ENCODE measurements around the gene LMNTD1. TPM values are rescaled to one million over a fixed set of nuclear protein-coding genes. Genes with fewer than 3 reads are reported as not detected.
"Not testable (repeated sequence)": the region's sequence is repeated elsewhere in the genome, so short reads cannot be mapped to it uniquely, and the experiment has no call there.

LMNTD1 gene

GRCh38 chr12:25433581-25434325 is 119.3 kb downstream of the LMNTD1 start:
- no peak overlapping the region for H4K5ac ChIP-seq (ENCODE audit: low read length)
- no peak overlapping the region for H3K4ac ChIP-seq (ENCODE audit: low read depth, low read length)
- H3K9ac ChIP-seq (ENCODE audit: low read length) = no peak overlapping the region
- H3K27ac ChIP-seq (ENCODE audit: low read depth, low read length) = no peak overlapping the region
- no peaks in the 10 kb centered on the region for H3K27me3 ChIP-seq (ENCODE audit: insufficient read depth, low read length, poor library complexity)
- H3K23ac ChIP-seq (ENCODE audit: low read length) = no peak overlapping the region
- DNase-seq = peak; percentile 60
- H2AK5ac ChIP-seq (ENCODE audit: low read length) = no peak overlapping the region
- no peaks in the 10 kb centered on the region for H3K79me1 ChIP-seq (ENCODE audit: low read length)
- no CpG with 5 or more reads among the region's 3 CpGs for WGBS (ENCODE audit: extremely low coverage, insufficient coverage, low lambda C conversion rate)
- H3K4me2 ChIP-seq (ENCODE audit: low read length) = no peak overlapping the region
- H2BK15ac ChIP-seq (replicated peaks; ENCODE audit: low read depth) = peak overlapping the region; percentile 36
- H3K36me3 ChIP-seq (ENCODE audit: control insufficient read depth, insufficient read depth, low read length) = no peaks in the 10 kb centered on the region
- H3K56ac ChIP-seq (ENCODE audit: low read length) = no peak overlapping the region
- H2BK120ac ChIP-seq (ENCODE audit: low read depth, low read length) = no peak overlapping the region
- H2BK5ac ChIP-seq (ENCODE audit: low read length) = no peak overlapping the region
- H4K8ac ChIP-seq (ENCODE audit: low read depth, low read length) = no peak overlapping the region
- H3K18ac ChIP-seq (ENCODE audit: low read length) = peak overlapping the region; percentile 51
- no peaks in the 10 kb centered on the region for H3K79me2 ChIP-seq (ENCODE audit: control insufficient read depth, insufficient read depth, low read length)
- H3K4me1 ChIP-seq (ENCODE audit: control insufficient read depth, low read depth, low read length) = no peaks in the 10 kb centered on the region
- no peak overlapping the region for H3K4me3 ChIP-seq (ENCODE audit: low read length)

- H3K4me3 ChIP-seq (ENCODE audit: low read length) = no peak overlapping the region
- no peak overlapping the region for H4K5ac ChIP-seq (ENCODE audit: low read length)
- no peaks in the 10 kb centered on the region for H3K27me3 ChIP-seq (ENCODE audit: insufficient read depth, low read length, poor library complexity)
- H3K4ac ChIP-seq (ENCODE audit: low read depth, low read length) = no peak overlapping the region
- no peak for DNase-seq
- no peak overlapping the region for H4K8ac ChIP-seq (ENCODE audit: low read depth, low read length)
- H3K27ac ChIP-seq (ENCODE audit: low read depth, low read length) = no peak overlapping the region
- no peak overlapping the region for H3K9ac ChIP-seq (ENCODE audit: low read length)
- no peak overlapping the region for H3K23ac ChIP-seq (ENCODE audit: low read length)
- H3K79me1 ChIP-seq (ENCODE audit: low read length) = no peaks in the 10 kb centered on the region
- no peak overlapping the region for H2BK5ac ChIP-seq (ENCODE audit: low read length)
- no peaks in the 10 kb centered on the region for H3K4me1 ChIP-seq (ENCODE audit: control insufficient read depth, low read depth, low read length)
- no peaks in the 10 kb centered on the region for H3K79me2 ChIP-seq (ENCODE audit: control insufficient read depth, insufficient read depth, low read length)
- H2BK120ac ChIP-seq (ENCODE audit: low read depth, low read length) = no peak overlapping the region
- H3K4me2 ChIP-seq (ENCODE audit: low read length) = no peak overlapping the region
- no peak overlapping the region for H3K18ac ChIP-seq (ENCODE audit: low read length)
- no peak overlapping the region for H2AK5ac ChIP-seq (ENCODE audit: low read length)
- H3K36me3 ChIP-seq (ENCODE audit: control insufficient read depth, insufficient read depth, low read length) = no peaks in the 10 kb centered on the region
- peak overlapping the region; percentile 36 for H2BK15ac ChIP-seq (replicated peaks; ENCODE audit: low read depth)
- H3K56ac ChIP-seq (ENCODE audit: low read length) = no peak overlapping the region
These were observed 120.1 kb downstream of the LMNTD1 start for GRCh38 chr12:25433024-25433423.

- DNase-seq = peak; percentile 57
- Histone ChIP-seq H3K4me1 (ENCODE audit: control insufficient read depth, low read depth, low read length) (no peaks in the 10 kb centered on the region), H2BK120ac (ENCODE audit: low read depth, low read length) (no peak overlapping the region), H2BK5ac (ENCODE audit: low read length) (no peak overlapping the region), H3K79me1 (ENCODE audit: low read length) (no peaks in the 10 kb centered on the region), H2AK5ac (ENCODE audit: low read length) (no peak overlapping the region), H2BK15ac (replicated peaks; ENCODE audit: low read depth) (no peak overlapping the region), H3K4ac (ENCODE audit: low read depth, low read length) (no peak overlapping the region), H3K9ac (ENCODE audit: low read length) (no peak overlapping the region), H3K4me3 (ENCODE audit: low read length) (no peak overlapping the region), H3K4me2 (ENCODE audit: low read length) (no peak overlapping the region), H3K18ac (ENCODE audit: low read length) (no peak overlapping the region), H3K56ac (ENCODE audit: low read length) (no peak overlapping the region), H3K27me3 (ENCODE audit: insufficient read depth, low read length, poor library complexity) (no peaks in the 10 kb centered on the region), H4K5ac (ENCODE audit: low read length) (no peak overlapping the region), H3K23ac (ENCODE audit: low read length) (no peak overlapping the region), H3K36me3 (ENCODE audit: control insufficient read depth, insufficient read depth, low read length) (no peaks in the 10 kb centered on the region), H3K79me2 (ENCODE audit: control insufficient read depth, insufficient read depth, low read length) (no peaks in the 10 kb centered on the region), H4K8ac (ENCODE audit: low read depth, low read length) (no peak overlapping the region), H3K27ac (ENCODE audit: low read depth, low read length) (no peak overlapping the region)
- WGBS (ENCODE audit: extremely low coverage, insufficient coverage, low lambda C conversion rate) = no CpG with 5 or more reads among the region's 2 CpGs
These were observed 125.5 kb downstream of the LMNTD1 start for GRCh38 chr12:25427337-25428249.

GRCh38 chr12:25426821-25427220 is 126.3 kb downstream of the LMNTD1 start:
- H3K27ac ChIP-seq (ENCODE audit: low read depth, low read length); H3K4me3 ChIP-seq (ENCODE audit: low read length); H3K23ac ChIP-seq (ENCODE audit: low read length); H3K36me3 ChIP-seq (ENCODE audit: control insufficient read depth, insufficient read depth, low read length); H2AK5ac ChIP-seq (ENCODE audit: low read length); H4K8ac ChIP-seq (ENCODE audit: low read depth, low read length); H2BK15ac ChIP-seq (replicated peaks; ENCODE audit: low read depth); H3K79me2 ChIP-seq (ENCODE audit: control insufficient read depth, insufficient read depth, low read length); DNase-seq; H3K4me2 ChIP-seq (ENCODE audit: low read length); H3K4me1 ChIP-seq (ENCODE audit: control insufficient read depth, low read depth, low read length); H3K56ac ChIP-seq (ENCODE audit: low read length); H2BK120ac ChIP-seq (ENCODE audit: low read depth, low read length); H4K5ac ChIP-seq (ENCODE audit: low read length); H3K27me3 ChIP-seq (ENCODE audit: insufficient read depth, low read length, poor library complexity); H3K18ac ChIP-seq (ENCODE audit: low read length); H3K4ac ChIP-seq (ENCODE audit: low read depth, low read length); H2BK5ac ChIP-seq (ENCODE audit: low read length); H3K9ac ChIP-seq (ENCODE audit: low read length); H3K79me1 ChIP-seq (ENCODE audit: low read length): not testable (repeated sequence)
- no CpG with 5 or more reads among the region's 6 CpGs for WGBS (ENCODE audit: extremely low coverage, insufficient coverage, low lambda C conversion rate)

Small RNA genes within 50 kb of the gene (small RNA-seq; reads per million reads assigned to genes)
- gene TUBB4BP1 (ENCODE audit: insufficient read depth) = not detected

Data from mesendoderm (in vitro differentiated cells).